Neutrophil (primary cell): ENCODE data around the gene GJD2.

Experiments used
- H3K27ac ChIP-seq: fragments of 200-600 bp; sonication (generic); 2 replicates; pipeline ENCODE4 v1.5.1; 2016; ENCODE audit warnings: mild to moderate bottlenecking, moderate library complexity
- H3K27me3 ChIP-seq: fragments of 200-600 bp; sonication (generic); 2 replicates; pipeline ENCODE4 v1.6.0; 2016; ENCODE audit warnings: mild to moderate bottlenecking
- H3K36me3 ChIP-seq: fragments of 200-600 bp; sonication (generic); 2 replicates; pipeline ENCODE4 v1.5.1; 2017
- H3K4me1 ChIP-seq, 2 experiments: fragments of 200-600 bp in 1 of 2; sonication (generic) in 1 of 2; 1 replicate in 1 of 2; 2 replicates in 1 of 2; pipeline versions ENCODE4 v1.5.1 to v1.6.1; 2013 to 2016; ENCODE audit warnings: low read depth in 1 of 2, low read length in 1 of 2, mild to moderate bottlenecking in 1 of 2, moderate library complexity in 1 of 2; ENCODE audit not compliant: control insufficient read depth in 1 of 2, insufficient read depth in 1 of 2
- H3K4me3 ChIP-seq, 2 experiments: fragments of 200-600 bp in 1 of 2; sonication (generic) in 1 of 2; 1 replicate in 1 of 2; 2 replicates in 1 of 2; pipeline ENCODE4 v1.5.1; 2013 to 2016; ENCODE audit warnings: low read depth in 1 of 2, low read length in 1 of 2, mild to moderate bottlenecking in 1 of 2, moderate library complexity in 1 of 2
- H3K9me3 ChIP-seq: fragments of 200-600 bp; sonication (generic); 2 replicates; pipeline ENCODE4 v1.5.1; 2016
- CTCF ChIP-seq: fragments of 200-600 bp; sonication (generic); IDR thresholded peaks from 2 replicates; pipeline ENCODE4 v1.5.1; 2016; ENCODE audit warnings: antibody characterized with exemption

Gene GJD2

GRCh38 chr15:34791701-34792100 lies 36.9 kb upstream of the GJD2 start:
- no peaks in the 10 kb centered on the region for H3K36me3 ChIP-seq
- H3K27ac ChIP-seq = no peak overlapping the region
- no peak overlapping the region for H3K4me3 ChIP-seq
- H3K4me1 ChIP-seq = no peaks in the 10 kb centered on the region
- no peaks in the 10 kb centered on the region for H3K9me3 ChIP-seq
- peaks cover 83% of the 10 kb centered on the region for H3K27me3 ChIP-seq
- TF ChIP-seq CTCF = no peak

GRCh38 chr15:34790121-34790520 lies 35.3 kb upstream of the GJD2 start:
- no peaks in the 10 kb centered on the region for H3K4me1 ChIP-seq
- no peak overlapping the region for H3K4me3 ChIP-seq
- no peaks in the 10 kb centered on the region for H3K36me3 ChIP-seq
- no peak overlapping the region for H3K27ac ChIP-seq
- H3K9me3 ChIP-seq = no peaks in the 10 kb centered on the region
- H3K27me3 ChIP-seq = peaks cover 71% of the 10 kb centered on the region
- no peak for TF ChIP-seq CTCF

GRCh38 chr15:34789326-34789725 lies 34.5 kb upstream of the GJD2 start:
- no peak for TF ChIP-seq CTCF
- no peaks in the 10 kb centered on the region for H3K9me3 ChIP-seq
- H3K4me3 ChIP-seq = no peak overlapping the region
- H3K4me1 ChIP-seq = no peaks in the 10 kb centered on the region
- H3K27ac ChIP-seq = no peak overlapping the region
- no peaks in the 10 kb centered on the region for H3K36me3 ChIP-seq
- H3K27me3 ChIP-seq = peaks cover 63% of the 10 kb centered on the region

GRCh38 chr15:34786206-34786605 lies 31.4 kb upstream of the GJD2 start:
- H3K4me1 ChIP-seq = no peaks in the 10 kb centered on the region
- H3K4me3 ChIP-seq = no peak overlapping the region
- H3K27ac ChIP-seq = no peak overlapping the region
- peaks cover 35% of the 10 kb centered on the region for H3K27me3 ChIP-seq
- H3K9me3 ChIP-seq = no peaks in the 10 kb centered on the region
- no peaks in the 10 kb centered on the region for H3K36me3 ChIP-seq
- no peak for TF ChIP-seq CTCF

- no peak for TF ChIP-seq CTCF
- no peaks in the 10 kb centered on the region for H3K36me3 ChIP-seq
- peaks cover 19% of the 10 kb centered on the region for H3K27me3 ChIP-seq
- no peak overlapping the region for H3K27ac ChIP-seq
- no peaks in the 10 kb centered on the region for H3K4me1 ChIP-seq
- no peak overlapping the region for H3K4me3 ChIP-seq
- no peaks in the 10 kb centered on the region for H3K9me3 ChIP-seq
Observed at GRCh38 chr15:34783991-34784390, 29.2 kb upstream of the GJD2 start.

GRCh38 chr15:34783431-34783830 lies 28.6 kb upstream of the GJD2 start:
- no peaks in the 10 kb centered on the region for H3K9me3 ChIP-seq
- no peak for TF ChIP-seq CTCF
- no peaks in the 10 kb centered on the region for H3K4me1 ChIP-seq
- H3K4me3 ChIP-seq = no peak overlapping the region
- H3K27ac ChIP-seq = no peak overlapping the region
- no peaks in the 10 kb centered on the region for H3K36me3 ChIP-seq
- peaks cover 13% of the 10 kb centered on the region for H3K27me3 ChIP-seq
